GM12873 (cell line): ENCODE results near the gene GGTLC1.
A peak's percentile ranks its signal among the peaks of the same experiment; 100 is the strongest.

Experiments
- CTCF ChIP-seq: IDR thresholded peaks from 2 replicates; pipeline ENCODE4 v1.5.1; 2012; ENCODE audit warnings: low read depth, mild to moderate bottlenecking, moderate library complexity, low read length, control low read depth; ENCODE audit not compliant: insufficient read depth; ENCODE audit errors: missing control alignments

Gene GGTLC1

GRCh38 chr20:24004471-24004870 is 15.9 kb upstream of the GGTLC1 start:
- no peak for TF ChIP-seq CTCF

DNA sequence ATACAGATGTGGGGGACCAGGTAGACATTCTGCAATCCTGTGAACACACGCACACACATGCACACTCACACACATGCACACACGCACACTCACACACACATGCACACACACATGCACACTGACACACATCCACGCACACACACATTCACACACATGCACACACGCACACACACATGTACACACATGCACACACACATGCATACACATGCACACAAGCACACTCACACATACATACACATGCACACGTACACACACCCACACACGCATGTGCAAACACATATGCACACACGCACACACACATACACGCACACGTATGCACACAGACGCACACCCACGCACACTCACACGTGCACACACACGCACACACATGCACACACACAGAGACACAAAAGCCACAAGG is 14.3 kb upstream of the GGTLC1 start:
- TF ChIP-seq CTCF = no peak

GRCh38 chr20:24001712-24002405 is 13.3 kb upstream of the GGTLC1 start:
- TF ChIP-seq CTCF = no peak

GRCh38 chr20:23998844-23999243 is 10.3 kb upstream of the GGTLC1 start:
- no peak for TF ChIP-seq CTCF

DNA sequence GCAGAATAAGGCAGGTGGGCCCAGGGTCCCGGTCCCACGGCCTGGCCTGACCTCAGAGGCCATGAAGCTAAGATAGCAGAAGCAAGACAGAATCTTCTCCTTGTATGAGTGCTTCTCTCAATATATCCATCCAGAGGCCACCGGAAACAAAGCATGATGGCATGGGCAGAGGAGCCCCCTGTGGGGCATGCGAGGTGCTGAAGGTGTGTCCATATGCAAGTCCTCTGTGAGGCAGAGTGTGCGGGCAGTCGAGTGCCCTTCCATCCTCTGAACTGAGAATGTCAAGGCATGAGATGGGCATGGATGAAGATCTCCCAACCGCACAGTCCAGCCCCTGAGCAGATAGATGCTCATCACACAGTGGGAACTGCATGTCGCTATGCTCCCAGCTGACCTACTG is 9.8 kb upstream of the GGTLC1 start:
- TF ChIP-seq CTCF = no peak

DNA sequence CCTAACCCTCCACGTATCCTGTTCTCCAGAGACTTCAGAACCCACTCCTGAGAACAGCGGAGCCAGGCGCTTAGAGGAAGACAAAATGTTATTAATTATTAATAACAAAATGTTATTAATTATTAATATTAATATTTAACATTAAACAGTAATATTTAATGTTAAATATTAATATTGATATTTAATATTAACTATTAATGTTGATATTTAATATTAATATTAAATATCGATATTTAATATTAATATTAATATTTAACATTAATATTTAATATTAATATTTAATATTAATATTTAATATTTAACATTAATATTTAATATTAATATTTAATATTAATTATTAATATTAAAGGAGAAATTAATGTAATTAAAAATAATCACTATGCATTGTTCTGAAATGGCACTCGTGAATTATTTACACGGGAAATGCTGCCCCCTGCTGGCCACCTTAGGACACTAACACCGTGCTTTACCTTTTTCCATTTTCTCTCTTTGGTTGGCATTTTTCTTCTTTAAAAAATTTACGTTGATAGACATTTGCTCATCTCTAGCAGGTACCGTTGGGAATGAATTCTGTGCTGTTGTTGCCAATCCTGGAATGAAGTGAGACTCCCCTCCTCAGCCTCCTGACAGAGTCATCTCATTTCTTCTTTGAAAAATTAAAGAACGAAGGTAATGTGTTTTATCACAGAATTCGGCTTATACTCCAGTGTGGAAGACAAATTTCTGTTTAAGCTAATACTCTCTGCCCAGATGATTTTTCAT is 7.5 kb upstream of the GGTLC1 start:
- TF ChIP-seq CTCF = peak; percentile 67

DNA sequence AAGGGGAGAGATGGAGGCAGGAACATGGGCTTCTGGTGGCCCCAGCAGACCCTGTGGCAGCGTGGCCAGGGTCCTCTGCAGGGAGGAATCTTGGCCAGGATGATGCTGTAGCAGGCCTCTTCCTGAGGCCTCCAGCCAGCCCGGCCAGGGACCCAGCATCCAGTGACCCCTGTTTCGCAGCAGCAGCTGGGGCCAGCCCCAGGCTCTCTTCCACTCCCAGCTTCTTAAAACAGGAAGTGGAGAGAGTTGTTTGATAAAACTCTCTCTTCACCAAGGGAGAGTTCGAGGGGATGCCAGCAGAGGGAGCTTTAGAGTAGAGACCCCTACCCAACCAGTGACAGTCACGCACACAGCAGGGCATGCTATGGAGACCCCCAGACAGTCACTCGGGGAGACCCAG is 10.1 kb downstream of the GGTLC1 start:
- TF ChIP-seq CTCF = peak; percentile 10
